SKM-1 treated with dmso at 0.1 percent for 144 hours (cell line): ENCODE measurements around the gene STT3B.
"Not testable (repeated sequence)": the region's sequence is repeated elsewhere in the genome, so short reads cannot be mapped to it uniquely, and the experiment has no call there.

Source experiments
- DNase-seq: peaks from one replicate; lab custom pipeline; 2025; ENCODE audit not compliant: unreplicated experiment; lab: John Stamatoyannopoulos, UW

Gene STT3B

GRCh38 chr3:31590650-31591049 lies 57.9 kb downstream of the STT3B start:
- no peak for DNase-seq

DNA sequence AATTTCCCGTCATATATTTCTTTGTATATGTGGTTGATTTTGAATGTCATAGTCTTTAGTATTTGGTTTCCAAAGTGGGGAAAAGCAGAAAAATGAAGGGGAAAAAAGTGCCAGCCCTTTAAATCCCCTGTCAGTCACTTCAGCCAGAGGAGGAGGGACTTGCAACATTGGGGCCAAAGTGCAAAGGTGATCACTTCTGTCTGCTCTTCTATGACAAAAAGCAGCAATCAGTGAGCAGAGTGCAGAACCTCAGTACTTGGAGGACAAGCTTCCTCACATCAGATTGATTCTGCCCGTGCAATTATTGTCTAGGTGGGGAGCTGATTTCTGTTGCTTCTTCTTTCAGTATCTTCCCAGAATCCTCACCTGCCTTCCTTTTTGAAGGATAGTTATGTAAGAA lies 60.0 kb downstream of the STT3B start:
- DNase-seq = no peak

GRCh38 chr3:31596176-31596575 lies 63.5 kb downstream of the STT3B start:
- DNase-seq = no peak

DNA sequence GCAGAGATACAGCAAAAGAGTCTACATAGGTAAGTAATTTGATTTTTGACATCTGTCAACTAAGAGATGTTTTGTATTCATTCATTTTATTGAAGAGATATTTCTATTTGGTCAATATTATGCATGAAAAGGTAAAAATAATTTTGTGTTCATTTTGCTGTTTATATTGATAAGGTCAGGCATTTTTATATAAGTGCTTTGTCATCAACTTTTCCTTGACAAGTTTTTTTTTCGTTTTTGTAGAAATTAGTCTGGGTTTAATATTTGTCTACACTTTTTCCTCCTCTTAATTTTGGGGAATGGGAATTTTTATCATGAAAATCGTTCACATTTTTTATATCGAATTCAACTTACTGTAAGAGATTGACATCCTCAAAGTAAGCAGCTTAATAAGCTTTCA lies 67.7 kb downstream of the STT3B start:
- no peak for DNase-seq

DNA sequence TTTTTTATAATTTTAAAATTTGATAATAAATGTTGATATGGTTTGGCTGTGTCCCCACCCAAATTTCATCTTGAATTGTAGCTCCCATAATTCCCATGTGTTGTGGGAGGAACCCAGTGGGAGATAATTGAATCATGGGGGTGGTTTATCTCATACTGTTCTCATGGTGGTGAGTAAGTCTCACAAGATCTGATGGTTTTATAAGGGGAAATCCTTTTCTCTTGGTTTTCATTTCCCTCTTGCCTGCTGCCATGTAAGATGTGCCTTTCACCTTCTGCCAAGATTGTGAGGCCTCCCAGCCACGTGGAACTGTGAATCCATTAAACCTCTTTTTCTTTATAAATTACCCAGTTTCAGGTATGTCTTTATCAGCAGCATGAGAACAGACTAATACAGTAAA lies 72.6 kb downstream of the STT3B start:
- not testable (repeated sequence) for DNase-seq

DNA sequence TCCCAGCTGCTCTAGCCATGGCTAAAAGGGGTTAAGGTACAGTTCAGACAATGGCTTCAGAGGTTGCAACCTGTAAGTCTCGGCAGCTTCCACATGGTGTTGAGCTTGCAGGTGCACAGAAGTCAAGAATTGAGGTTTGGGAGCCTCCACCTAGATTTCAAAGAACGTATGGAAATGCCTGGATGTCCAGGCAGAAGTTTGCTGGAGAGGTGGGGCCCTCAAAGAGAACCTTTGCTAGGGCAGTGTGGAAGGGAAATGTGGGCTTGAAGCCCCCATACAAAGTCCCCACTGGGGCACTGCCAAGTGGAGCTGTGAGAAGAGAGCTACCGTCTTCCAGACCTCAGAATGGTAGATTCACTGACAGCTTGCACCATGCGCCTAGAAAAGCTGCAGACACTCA lies 73.7 kb downstream of the STT3B start:
- DNase-seq = no peak

GRCh38 chr3:31610700-31611275 lies 78.1 kb downstream of the STT3B start:
- no peak for DNase-seq

DNA sequence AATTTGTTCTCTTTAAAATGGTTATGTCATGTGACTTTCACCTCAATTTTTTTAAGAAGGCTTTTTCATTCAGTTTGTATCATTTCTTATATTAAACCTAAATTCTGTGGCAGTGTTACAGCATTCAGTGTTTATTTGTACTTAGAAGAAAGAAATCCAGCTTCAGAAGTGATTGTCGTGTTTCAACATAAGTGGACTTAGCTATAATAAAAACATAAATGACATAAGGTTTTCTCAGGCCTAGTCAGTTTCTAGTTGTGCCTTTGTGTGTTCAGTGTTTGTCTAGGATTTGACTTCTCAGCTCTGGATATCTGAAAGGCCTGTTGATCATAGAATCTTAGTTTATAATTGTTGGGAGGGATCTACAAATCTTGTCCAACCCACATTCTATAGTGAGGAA lies 80.5 kb downstream of the STT3B start:
- DNase-seq = no peak

- no peak for DNase-seq
Observed at GRCh38 chr3:31613654-31614053, 80.9 kb downstream of the STT3B start.

DNA sequence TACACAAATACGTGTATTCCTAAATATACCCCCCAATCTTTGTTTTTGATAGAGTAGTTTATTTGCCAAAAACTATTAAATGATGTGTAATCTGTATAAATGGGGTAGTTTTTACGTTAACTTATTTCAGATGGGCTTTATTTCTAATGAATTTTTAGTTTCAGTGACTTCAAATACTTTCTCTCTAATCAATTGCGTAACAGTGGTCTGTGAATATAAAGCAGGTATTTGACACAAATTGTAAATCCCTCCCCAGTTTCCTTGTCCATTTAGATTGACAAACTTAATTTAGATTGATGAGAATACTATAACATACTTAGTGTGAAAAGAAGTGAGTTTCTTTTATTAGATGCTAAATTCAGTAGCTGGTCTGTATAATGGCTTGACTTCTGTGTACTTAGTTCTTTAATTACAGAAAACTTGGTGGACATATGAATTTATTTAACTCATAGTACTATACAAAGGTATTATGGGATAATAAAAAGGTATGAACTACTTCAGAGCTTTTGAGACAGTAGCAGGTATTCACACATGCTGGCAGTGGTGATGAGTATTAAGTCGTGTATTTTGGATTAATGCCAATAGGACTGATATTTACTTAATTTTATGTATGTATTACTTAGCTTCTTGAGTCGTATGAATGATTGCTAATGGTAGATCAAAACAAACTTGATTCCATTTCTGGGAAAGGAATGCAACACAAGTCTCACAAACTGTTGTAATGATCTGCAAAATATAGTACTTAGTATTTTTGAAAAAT lies 81.6 kb downstream of the STT3B start:
- DNase-seq = no peak

DNA sequence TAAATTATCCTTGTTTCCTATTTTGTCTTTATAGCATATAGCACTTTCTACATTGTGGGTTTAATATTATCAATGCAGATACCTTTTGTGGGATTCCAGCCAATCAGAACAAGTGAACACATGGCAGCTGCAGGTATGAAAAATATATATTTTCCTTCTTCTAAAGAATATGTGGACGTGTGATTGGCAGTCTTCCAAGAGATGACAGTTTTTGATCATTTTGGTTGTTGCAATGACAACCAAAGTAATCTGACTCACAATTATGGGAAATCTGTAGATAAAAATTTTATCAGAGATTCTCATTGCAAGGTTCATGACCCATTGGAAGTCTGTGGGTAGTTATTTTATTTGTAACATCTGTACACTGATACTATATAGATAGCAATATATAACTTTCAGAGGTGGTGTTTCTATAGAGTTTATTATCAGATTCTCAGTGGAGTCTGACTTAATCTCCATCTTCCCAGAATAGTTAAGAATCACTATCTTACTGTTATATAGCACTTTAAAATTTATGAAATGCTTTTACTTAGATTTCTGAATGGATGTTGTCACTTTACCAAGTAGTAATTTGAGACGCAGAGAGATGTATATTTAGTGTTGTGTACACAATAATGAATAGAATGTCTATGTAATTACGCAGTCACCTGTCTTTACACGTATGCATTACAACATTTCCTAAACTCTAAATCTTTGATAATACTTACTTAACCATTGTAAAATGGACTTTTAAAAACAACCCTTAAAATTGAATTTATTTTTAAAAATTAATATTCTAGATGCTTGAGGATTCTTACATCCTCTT lies 82.5 kb downstream of the STT3B start:
- no peak for DNase-seq

GRCh38 chr3:31616711-31617110 lies 84.0 kb downstream of the STT3B start:
- DNase-seq = no peak

DNA sequence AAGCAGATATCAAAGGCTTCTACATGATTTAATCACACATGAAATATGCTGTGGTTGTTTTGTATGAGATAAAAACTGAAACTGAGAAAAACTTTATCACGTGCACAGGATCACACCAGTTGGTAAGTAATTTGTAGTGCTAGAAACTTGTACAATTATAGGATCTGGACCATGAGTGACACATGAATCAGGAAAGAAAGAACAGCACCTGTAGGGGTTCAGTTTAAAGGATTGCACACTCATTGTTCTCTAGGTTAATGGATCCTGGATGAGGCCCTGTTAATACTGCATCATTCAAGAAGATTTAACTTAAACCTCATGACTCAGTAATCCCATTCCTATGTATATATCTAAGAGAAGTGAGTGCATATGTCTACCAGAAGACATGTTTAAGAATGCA lies 87.9 kb downstream of the STT3B start:
- no peak for DNase-seq

- DNase-seq = no peak
Observed at GRCh38 chr3:31621314-31621713, 88.6 kb downstream of the STT3B start.

GRCh38 chr3:31622636-31623288 lies 90.0 kb downstream of the STT3B start:
- DNase-seq = no peak

DNA sequence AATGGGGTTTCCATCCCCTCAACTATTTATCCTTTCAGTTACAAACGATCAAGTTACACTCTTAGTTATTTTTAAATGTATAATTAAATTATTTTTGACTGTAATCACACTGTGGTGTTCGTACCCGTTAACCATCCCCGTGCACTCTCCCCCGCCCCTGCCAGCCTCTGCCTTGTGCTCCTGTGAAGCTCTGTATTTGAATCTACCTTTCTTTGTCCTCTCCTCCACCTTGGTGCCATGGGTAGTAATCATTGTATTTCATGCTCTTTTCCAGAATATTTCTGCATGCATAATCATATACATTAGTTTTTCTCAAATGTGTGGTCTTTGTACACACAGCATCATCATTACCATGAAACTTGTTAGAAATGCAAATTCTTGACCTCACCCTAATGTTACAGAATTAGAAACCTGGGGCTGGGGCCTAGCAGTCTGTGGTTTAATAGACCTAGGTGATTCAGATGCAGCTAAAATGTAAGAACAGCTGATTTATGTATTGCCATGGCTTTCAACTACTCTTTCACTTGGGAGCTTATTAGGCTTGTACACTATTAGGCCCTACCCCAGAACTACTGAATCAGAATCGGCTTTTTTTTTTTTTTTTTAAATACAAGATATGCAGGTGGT lies 91.5 kb downstream of the STT3B start:
- no peak for DNase-seq

DNA sequence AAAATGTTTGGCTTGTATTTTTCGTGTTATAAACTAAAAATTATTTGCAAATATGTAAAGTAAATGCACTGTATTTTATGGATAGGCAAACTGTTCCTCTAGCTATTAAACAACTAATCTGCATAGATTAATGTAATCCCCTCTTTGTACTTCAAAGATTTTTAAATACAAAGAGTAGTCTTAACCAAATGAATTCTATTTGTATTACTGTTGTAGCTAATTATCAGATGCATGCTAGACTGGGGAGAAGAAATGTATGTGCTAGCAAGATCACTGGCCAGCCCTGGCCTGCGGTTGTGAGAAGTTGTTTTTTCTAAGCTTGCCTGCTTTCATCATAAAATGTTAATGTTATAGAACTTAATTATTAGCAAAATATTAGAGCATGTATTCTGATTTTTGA lies 92.6 kb downstream of the STT3B start:
- no peak for DNase-seq

- peak; percentile 18 for DNase-seq
Observed at GRCh38 chr3:31629054-31629453, 96.3 kb downstream of the STT3B start.

GRCh38 chr3:31634476-31634875 lies 101.8 kb downstream of the STT3B start:
- DNase-seq = no peak

GRCh38 chr3:31635545-31635944 lies 102.8 kb downstream of the STT3B start:
- no peak for DNase-seq

DNA sequence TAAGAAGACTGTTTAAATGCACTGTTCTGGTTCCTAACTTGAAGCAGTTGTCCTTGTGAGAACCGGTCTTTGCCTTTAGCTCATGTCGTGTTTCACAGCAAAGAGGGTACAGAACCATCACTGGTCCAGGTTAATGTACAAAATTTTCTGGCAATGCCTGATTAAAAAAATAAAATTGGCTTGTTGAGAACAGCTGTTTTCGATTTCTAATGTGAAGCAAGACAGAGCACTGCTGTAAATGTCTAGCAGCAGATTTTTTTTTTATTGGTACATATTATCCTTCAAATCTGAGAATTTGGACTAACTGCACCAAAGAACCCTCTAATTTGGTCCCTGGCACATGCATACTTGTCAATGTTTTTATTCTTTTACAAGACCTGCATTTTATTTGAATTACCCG lies 103.3 kb downstream of the STT3B start:
- DNase-seq = no peak
